ENCODE data around the gene MIS18A. TPM values are rescaled to one million over a fixed set of nuclear protein-coding genes. Genes with fewer than 3 reads are reported as not detected.

Gene MIS18A
- total RNA-seq, 1 donor from 2014 or later: 21.5 TPM

- intact Hi-C loops (cut with micrococcal nuclease): loop anchor here (10.0 kb wide), 1 partner anchor 472 kb away; no protein-coding TSS in a partner anchor
These were observed 21.8 kb downstream of the MIS18A start for GRCh38 chr21:32256873-32257620.

GRCh38 chr21:32256251-32256650 is 22.6 kb downstream of the MIS18A start:
- intact Hi-C loops (cut with micrococcal nuclease): loop anchor here (10.0 kb wide), 1 partner anchor 471 kb away; no protein-coding TSS in a partner anchor

GRCh38 chr21:32253215-32253641 is 25.6 kb downstream of the MIS18A start:
- intact Hi-C loops (cut with micrococcal nuclease): loop anchor here (10.0 kb wide), 1 partner anchor 468 kb away; no protein-coding TSS in a partner anchor

- intact Hi-C loops (cut with micrococcal nuclease): loop anchor here (10.0 kb wide), 1 partner anchor 467 kb away; no protein-coding TSS in a partner anchor
These were observed 26.7 kb downstream of the MIS18A start for GRCh38 chr21:32252136-32252535.

- intact Hi-C loops (cut with micrococcal nuclease): loop anchor here (10.0 kb wide), 1 partner anchor 465 kb away; no protein-coding TSS in a partner anchor
These were observed 29.2 kb downstream of the MIS18A start for GRCh38 chr21:32249511-32250280.

- intact Hi-C loops (cut with micrococcal nuclease): no loop called here
These were observed 30.0 kb downstream of the MIS18A start for GRCh38 chr21:32248571-32249461.

- intact Hi-C loops (cut with micrococcal nuclease): no loop called here
These were observed 32.2 kb downstream of the MIS18A start for GRCh38 chr21:32246571-32247140.

GRCh38 chr21:32245971-32246370 is 32.9 kb downstream of the MIS18A start:
- intact Hi-C loops (cut with micrococcal nuclease): no loop called here

- intact Hi-C loops (cut with micrococcal nuclease): no loop called here
These were observed 37.8 kb downstream of the MIS18A start for GRCh38 chr21:32240851-32241687.

GRCh38 chr21:32239551-32239950 is 39.3 kb downstream of the MIS18A start:
- intact Hi-C loops (cut with micrococcal nuclease): no loop called here

GRCh38 chr21:32238063-32238462 is 40.8 kb downstream of the MIS18A start:
- intact Hi-C loops (cut with micrococcal nuclease): no loop called here

GRCh38 chr21:32237021-32237420 is 41.8 kb downstream of the MIS18A start:
- intact Hi-C loops (cut with micrococcal nuclease): no loop called here

- intact Hi-C loops (cut with micrococcal nuclease): no loop called here
These were observed 45.0 kb downstream of the MIS18A start for GRCh38 chr21:32233722-32234301.

GRCh38 chr21:32233055-32233546 is 45.7 kb downstream of the MIS18A start:
- intact Hi-C loops (cut with micrococcal nuclease): no loop called here

GRCh38 chr21:32226444-32226843 is 52.4 kb downstream of the MIS18A start:
- intact Hi-C loops (cut with micrococcal nuclease): no loop called here
